Cerebellar cortex (tissue), 1 donor: ENCODE results near the gene EDIL3.
A peak's percentile ranks its signal among the peaks of the same experiment; 100 is the strongest.

ENCODE experiments used
- DNase-seq: peaks from one replicate; pipeline ENCODE4 v3.0.0-alpha.2; 2015; ENCODE audit warnings: low spot score

EDIL3 gene

GRCh38 chr5:83964271-83964670 lies 420.4 kb downstream of the EDIL3 start:
- no peak for DNase-seq

GRCh38 chr5:83957188-83957587 lies 427.5 kb downstream of the EDIL3 start:
- no peak for DNase-seq

GRCh38 chr5:83956386-83956785 lies 428.3 kb downstream of the EDIL3 start:
- no peak for DNase-seq

- DNase-seq: no peak
Measured at GRCh38 chr5:83955916-83956315, 428.8 kb downstream of the EDIL3 start.

GRCh38 chr5:83947763-83948162 lies 436.9 kb downstream of the EDIL3 start:
- no peak for DNase-seq

GRCh38 chr5:83946516-83946915 lies 438.2 kb downstream of the EDIL3 start:
- no peak for DNase-seq

GRCh38 chr5:83942155-83942554 lies 442.5 kb downstream of the EDIL3 start:
- DNase-seq: no peak

GRCh38 chr5:83937837-83938236 lies 446.8 kb downstream of the EDIL3 start:
- DNase-seq: no peak

- no peak for DNase-seq
Measured at GRCh38 chr5:83931969-83932368, 452.7 kb downstream of the EDIL3 start.

- DNase-seq: peak; percentile 70
Measured at GRCh38 chr5:83927140-83927733, 457.4 kb downstream of the EDIL3 start.

GRCh38 chr5:83925955-83926337 lies 458.7 kb downstream of the EDIL3 start:
- no peak for DNase-seq

- DNase-seq: no peak
Measured at GRCh38 chr5:83925321-83925954, 459.2 kb downstream of the EDIL3 start.

- no peak for DNase-seq
Measured at GRCh38 chr5:83924891-83925290, 459.8 kb downstream of the EDIL3 start.

- DNase-seq: no peak
Measured at GRCh38 chr5:83924171-83924570, 460.5 kb downstream of the EDIL3 start.

- peak; percentile 3 for DNase-seq
Measured at GRCh38 chr5:83922699-83923098, 462.0 kb downstream of the EDIL3 start.

- no peak for DNase-seq
Measured at GRCh38 chr5:83921666-83922193, 462.9 kb downstream of the EDIL3 start.

- DNase-seq: no peak
Measured at GRCh38 chr5:83919071-83920041, 465.3 kb downstream of the EDIL3 start.

- no peak for DNase-seq
Measured at GRCh38 chr5:83917261-83917908, 467.3 kb downstream of the EDIL3 start.

GRCh38 chr5:83914662-83915418 lies 469.8 kb downstream of the EDIL3 start:
- DNase-seq: no peak

GRCh38 chr5:83914199-83914598 lies 470.5 kb downstream of the EDIL3 start:
- DNase-seq: no peak

GRCh38 chr5:83913593-83913992 lies 471.1 kb downstream of the EDIL3 start:
- no peak for DNase-seq
